ENCODE results near the gene FSCN2.

The FSCN2 gene

DNA sequence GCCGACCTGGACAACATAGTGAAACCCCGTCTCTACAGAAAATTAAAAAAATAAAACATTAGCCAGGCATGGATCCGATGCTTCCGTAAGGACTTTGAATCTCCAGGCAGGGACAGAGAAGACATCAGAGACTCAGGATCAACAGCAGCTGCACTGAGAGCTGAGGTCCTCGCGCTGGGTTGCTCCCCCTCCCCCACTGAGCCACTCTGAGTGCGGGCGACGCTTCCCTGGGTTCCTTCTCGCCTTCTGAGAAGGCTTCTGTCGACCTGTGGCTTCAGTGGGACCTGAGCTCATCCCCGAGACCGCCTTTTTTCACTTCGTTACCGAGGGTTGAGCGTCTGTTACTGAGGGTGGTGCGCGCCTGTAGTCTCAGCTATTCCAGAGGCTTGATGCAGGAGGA lies 36.0 kb upstream of the FSCN2 start:
- no peak overlapping the region for H3K27ac ChIP-seq
- TF ChIP-seq ZFX (IDR thresholded peaks at IDR 0.05): no peak
- TF ChIP-seq, protein P1, sequence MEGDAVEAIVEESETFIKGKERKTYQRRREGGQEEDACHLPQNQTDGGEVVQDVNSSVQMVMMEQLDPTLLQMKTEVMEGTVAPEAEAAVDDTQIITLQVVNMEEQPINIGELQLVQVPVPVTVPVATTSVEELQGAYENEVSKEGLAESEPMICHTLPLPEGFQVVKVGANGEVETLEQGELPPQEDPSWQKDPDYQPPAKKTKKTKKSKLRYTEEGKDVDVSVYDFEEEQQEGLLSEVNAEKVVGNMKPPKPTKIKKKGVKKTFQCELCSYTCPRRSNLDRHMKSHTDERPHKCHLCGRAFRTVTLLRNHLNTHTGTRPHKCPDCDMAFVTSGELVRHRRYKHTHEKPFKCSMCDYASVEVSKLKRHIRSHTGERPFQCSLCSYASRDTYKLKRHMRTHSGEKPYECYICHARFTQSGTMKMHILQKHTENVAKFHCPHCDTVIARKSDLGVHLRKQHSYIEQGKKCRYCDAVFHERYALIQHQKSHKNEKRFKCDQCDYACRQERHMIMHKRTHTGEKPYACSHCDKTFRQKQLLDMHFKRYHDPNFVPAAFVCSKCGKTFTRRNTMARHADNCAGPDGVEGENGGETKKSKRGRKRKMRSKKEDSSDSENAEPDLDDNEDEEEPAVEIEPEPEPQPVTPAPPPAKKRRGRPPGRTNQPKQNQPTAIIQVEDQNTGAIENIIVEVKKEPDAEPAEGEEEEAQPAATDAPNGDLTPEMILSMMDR (conservative IDR thresholded peaks at IDR 0.05): no peak

DNA sequence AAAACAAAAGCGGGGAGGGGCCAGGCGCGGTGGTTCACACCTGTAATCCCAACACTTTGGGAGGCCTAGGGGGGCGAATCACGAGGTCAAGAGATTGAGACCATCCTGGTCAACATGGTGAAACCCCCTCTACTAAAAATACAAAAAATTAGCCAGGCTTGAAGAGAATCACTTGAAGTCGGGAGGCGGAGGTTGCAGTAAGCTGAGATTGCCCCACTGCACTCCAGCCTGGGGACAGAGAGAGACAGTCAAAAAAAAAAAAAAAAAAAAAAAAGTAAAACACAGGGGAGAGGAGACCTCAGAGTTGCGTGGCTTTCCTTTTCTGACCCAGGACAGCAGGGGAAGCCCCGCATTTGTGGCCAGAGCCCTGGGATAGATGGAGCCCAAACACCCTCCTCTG lies 35.5 kb upstream of the FSCN2 start:
- no peak overlapping the region for H3K27ac ChIP-seq

DNA sequence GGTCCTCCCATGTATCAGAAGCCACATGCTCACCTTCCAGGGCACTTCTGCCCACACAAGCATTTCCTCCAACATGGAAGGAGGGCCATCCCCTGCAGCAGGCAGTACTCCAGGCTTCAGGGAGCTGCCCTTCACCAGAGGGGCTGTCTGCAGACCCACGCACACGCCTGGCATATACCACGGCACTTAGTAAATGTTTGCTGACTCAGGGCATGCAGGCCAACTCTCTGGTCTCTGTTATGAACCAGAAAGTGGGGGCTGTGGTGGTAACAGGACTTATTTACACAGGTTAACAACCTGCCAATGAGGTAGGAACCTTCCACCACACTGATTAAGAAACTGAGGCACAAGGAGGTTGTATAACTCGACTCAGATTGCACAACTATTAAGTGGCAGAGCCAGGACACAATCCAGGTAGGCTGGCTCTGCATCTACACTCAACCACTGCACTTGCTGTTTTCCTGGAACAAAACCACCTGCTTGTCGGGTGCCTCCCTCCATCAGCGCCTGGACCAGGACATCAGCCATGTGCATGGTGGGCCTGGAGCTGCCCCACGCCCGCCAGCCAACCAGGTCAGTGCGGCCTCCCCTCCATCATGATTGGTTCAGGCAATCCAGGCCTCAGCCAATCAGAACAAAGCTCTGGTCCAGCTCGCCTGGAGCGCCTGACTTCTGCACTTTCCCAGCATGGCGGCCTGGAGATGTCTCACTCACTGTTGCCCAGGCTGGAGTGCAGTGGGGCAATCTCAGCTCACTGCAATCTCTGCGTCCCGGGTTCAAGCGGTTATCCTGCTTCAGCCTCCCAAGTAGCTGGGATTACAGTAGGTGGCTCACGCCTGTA lies 34.8 kb upstream of the FSCN2 start:
- no peak overlapping the region for H3K27ac ChIP-seq

More for the DNA sequence above, 35.5 kb upstream of the FSCN2 start:
- TF ChIP-seq, protein P1 (conservative IDR thresholded peaks at IDR 0.05): no peak
- no peak for TF ChIP-seq ZFX (IDR thresholded peaks at IDR 0.05)

DNA sequence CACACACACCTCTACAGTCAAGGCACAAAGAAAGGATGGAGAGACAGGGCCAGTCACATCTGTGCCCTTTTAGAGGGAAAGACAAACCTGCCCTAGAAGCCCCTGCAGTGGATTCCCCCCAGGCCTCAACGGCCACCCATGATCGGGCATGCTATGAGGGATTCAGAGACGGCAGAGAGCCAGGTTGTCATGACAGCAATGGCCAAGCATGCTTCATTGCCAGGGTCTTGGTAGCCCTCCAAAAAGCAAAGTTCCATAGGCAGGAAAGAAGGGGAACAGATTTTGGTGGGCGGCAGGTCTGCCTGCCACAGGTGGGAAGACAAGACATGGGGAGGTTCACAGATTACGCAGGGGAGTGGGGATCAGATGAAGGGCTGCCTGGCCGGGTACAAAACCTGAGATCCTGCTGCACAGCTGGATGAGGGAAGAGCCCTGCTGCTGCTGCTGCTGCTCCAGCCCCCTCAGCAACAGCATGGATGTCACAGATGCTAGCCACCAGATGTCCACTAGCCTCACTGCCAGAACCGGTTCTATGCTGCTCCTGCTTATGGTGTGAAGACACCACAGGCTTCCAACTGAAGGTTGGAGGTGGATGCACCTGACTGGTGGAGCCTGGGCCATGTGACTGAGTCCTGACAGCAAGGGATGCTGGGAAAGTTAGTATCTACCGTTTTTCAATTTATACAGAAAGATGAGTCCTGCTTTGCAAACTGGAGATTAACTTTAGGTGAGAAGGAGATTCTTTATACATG lies 33.4 kb upstream of the FSCN2 start:
- H3K27ac ChIP-seq: no peak overlapping the region
- TF ChIP-seq, protein P1 (conservative IDR thresholded peaks at IDR 0.05): no peak
- no peak for TF ChIP-seq ZFX (IDR thresholded peaks at IDR 0.05)

More for the DNA sequence above, 34.8 kb upstream of the FSCN2 start:
- no peak for TF ChIP-seq ZFX (IDR thresholded peaks at IDR 0.05)
- TF ChIP-seq, protein P1 (conservative IDR thresholded peaks at IDR 0.05): no peak

DNA sequence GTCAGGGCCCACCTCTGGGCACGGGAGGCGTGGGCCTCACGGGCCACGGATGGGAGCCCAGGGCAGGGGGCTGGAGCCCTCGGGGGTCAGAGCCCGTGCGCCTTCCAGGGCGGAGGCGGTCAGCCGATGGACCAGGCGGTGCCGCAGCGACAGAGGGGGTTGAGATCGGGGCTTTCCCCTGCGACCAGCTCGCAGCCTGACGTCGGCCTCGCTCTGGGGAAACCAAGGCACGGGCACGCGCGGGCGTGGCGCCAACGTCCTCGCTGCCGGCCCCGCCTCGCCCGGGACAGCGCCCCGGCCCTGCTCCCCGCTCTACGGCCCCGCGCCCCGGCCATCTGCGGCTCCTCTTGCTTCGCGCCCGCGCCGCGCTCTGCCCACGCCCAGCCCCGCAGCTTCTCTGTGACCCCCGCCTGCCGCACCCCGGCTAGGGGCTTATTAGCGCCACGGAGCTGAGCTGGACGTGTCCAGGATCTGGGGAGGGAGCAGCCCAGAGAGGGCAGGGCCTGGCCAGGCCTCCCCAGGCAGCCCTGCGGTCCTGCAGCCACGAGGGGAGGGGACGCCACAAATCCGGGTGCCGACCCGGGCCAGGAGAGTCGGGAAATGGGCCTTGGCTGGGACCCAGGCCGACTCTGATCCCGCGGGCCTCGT lies 29.1 kb upstream of the FSCN2 start:
- no peak for TF ChIP-seq ZFX (IDR thresholded peaks at IDR 0.05)
- TF ChIP-seq, protein P1 (conservative IDR thresholded peaks at IDR 0.05): no peak
- no peak overlapping the region for H3K27ac ChIP-seq

DNA sequence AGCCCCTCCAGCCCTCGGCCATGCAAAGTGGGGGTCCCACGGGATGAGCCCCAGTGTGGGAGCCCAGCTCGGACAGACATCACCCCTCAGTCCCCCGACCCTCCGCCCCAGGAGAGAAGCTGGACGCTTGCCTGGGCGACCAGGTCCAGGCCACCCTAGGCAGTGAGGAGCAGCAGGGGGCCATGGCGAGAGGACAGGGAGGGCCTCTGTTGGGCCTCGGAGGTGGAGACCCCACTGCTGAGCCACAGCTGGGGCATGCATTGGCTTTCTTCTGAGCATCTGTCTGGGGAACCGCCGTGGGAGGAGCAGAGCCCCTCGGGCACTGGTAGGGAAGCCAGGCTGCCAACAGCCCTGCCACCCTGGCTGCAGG lies 28.6 kb upstream of the FSCN2 start:
- TF ChIP-seq ZFX (IDR thresholded peaks at IDR 0.05): no peak
- TF ChIP-seq, protein P1 (conservative IDR thresholded peaks at IDR 0.05): no peak
- H3K27ac ChIP-seq: no peak overlapping the region

DNA sequence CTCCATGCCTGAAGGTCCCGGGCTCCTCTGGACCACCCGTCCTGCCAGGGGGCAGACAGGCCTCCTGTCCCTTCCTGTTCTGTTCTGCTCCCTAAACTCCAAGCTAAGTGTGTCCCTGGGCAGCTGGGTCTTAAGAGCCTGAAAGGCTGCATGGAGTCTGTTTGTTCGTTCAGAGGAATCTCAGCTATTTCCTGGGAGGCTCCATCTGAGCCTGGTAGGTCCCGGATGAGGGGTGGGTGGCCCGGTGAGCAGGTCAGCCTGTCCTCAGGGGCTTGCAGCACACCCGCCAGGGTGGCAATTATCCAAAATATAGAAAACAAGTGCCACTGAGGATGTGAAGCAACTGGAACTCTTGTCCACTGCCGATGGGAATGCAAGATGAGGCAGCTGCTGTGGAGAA lies 28.1 kb upstream of the FSCN2 start:
- TF ChIP-seq, protein P1 (conservative IDR thresholded peaks at IDR 0.05): no peak
- no peak for TF ChIP-seq ZFX (IDR thresholded peaks at IDR 0.05)
- H3K27ac ChIP-seq: no peak overlapping the region
